Sigmoid colon (tissue), 4 donors: Measurements from ENCODE around the gene MUC5AC.
"Not testable (repeated sequence)": the region's sequence is repeated elsewhere in the genome, so short reads cannot be mapped to it uniquely, and the experiment has no call there.

ENCODE experiments used
- CTCF ChIP-seq, 4 experiments: fragments of 450-650 bp in 3 of 4; fragments of 200-600 bp in 1 of 4; IDR thresholded peaks; one replicate each; pipeline ENCODE4 v1.5.1; 2016 to 2019; ENCODE audit warnings: antibody characterized with exemption in 4 of 4, mild to moderate bottlenecking in 3 of 4, moderate library complexity in 2 of 4
- EP300 ChIP-seq, 4 donors: sonication (generic); formaldehyde crosslinking; IDR thresholded peaks; one replicate each; pipeline ENCODE4 v1.6.1; 2017; ENCODE audit warnings: antibody characterized with exemption in 4 of 4
- POLR2A ChIP-seq, 2 donors: fragments of 450-650 bp; IDR thresholded peaks; one replicate each; pipeline ENCODE4 v1.6.1; 2016; ENCODE audit warnings: antibody characterized with exemption in 2 of 2, mild to moderate bottlenecking in 2 of 2, moderate library complexity in 2 of 2

- TF ChIP-seq CTCF, POLR2A, EP300 (IDR thresholded peaks at IDR 0.05): not testable (repeated sequence)
These were observed 86.8 kb downstream of the MUC5AC start for GRCh38 chr11:1244557-1244956.
